BJ (cell line): Measurements from ENCODE around the gene DARS2. TPM values are rescaled to one million over a fixed set of nuclear protein-coding genes. Genes with fewer than 3 reads are reported as not detected.
"Not testable (repeated sequence)": the region's sequence is repeated elsewhere in the genome, so short reads cannot be mapped to it uniquely, and the experiment has no call there.

Source experiments
- CTCF ChIA-PET: fragments of 350-600 bp; formaldehyde crosslinking; extraction: SDS; loops from one replicate; lab custom pipeline; 2021; ENCODE audit warnings: antibody characterized with exemption, inconsistent platforms; lab: Yijun Ruan, JAX
- POLR2A ChIA-PET: fragments of 300-600 bp; sonication (Branson Sonifier 250); formaldehyde crosslinking; extraction: SDS; loops from one replicate; lab custom pipeline; 2021; ENCODE audit warnings: antibody characterized with exemption; lab: Charles Lee
- DNase-seq: peaks from one replicate; pipeline ENCODE4 v3.0.0-alpha.2; 2011; ENCODE audit warnings: low read depth
- H3K27me3 ChIP-seq: 2 replicates; pipeline ENCODE4 v1.6.0; 2011; ENCODE audit warnings: low read length; ENCODE audit not compliant: control insufficient read depth, insufficient read depth
- H3K36me3 ChIP-seq: 2 replicates; pipeline ENCODE4 v1.5.1; 2011; ENCODE audit warnings: low read length; ENCODE audit not compliant: control insufficient read depth, insufficient read depth
- H3K4me3 ChIP-seq: 2 replicates; pipeline ENCODE4 v1.5.1; 2011; ENCODE audit warnings: low read depth, mild to moderate bottlenecking, control low read depth, low read length
- polyA plus RNA-seq: library from polyadenylated mRNA; depleted of rRNA; stranded (reverse); fragments of >200 nt; gene quantifications from 2 replicates; pipeline ENCODE4 v1.2.3, GENCODE V29; 2011
- TF ChIP-seq, protein P1 (sequence below): IDR thresholded peaks from 2 replicates; pipeline ENCODE4 v1.5.1; 2011; ENCODE audit warnings: low read depth, mild to moderate bottlenecking, control low read depth, inconsistent platforms, low read length, moderate library complexity; ENCODE audit not compliant: insufficient read depth

DARS2 gene
- polyA plus RNA-seq, 1 experiment: 15.8 TPM

DNA sequence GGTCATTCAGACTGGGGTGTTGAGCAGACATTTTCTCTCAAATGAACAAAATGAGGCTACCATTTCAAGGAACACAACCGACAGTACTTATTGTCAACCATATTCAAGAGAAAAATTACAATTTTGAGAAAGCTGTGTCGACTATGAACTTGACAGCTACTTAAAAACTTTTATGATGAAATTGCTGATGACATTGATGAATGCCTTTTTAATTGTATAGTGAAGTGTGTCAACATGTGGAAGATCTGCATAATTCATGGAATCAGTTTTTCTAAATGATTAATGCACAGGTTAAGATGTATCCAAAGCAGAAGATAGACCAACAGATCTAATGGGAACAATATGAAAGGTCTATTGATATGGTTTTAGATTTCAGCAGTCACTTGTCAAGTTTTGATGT is 34.6 kb upstream of the DARS2 start:
- no peak for DNase-seq
- H3K27me3 ChIP-seq: no peaks in the 10 kb centered on the region
- no peak overlapping the region for H3K4me3 ChIP-seq
- CTCF ChIA-PET: no interaction called here
- POLR2A ChIA-PET: no interaction called here
- H3K36me3 ChIP-seq: peaks cover 1% of the 10 kb centered on the region
- TF ChIP-seq, protein P1, sequence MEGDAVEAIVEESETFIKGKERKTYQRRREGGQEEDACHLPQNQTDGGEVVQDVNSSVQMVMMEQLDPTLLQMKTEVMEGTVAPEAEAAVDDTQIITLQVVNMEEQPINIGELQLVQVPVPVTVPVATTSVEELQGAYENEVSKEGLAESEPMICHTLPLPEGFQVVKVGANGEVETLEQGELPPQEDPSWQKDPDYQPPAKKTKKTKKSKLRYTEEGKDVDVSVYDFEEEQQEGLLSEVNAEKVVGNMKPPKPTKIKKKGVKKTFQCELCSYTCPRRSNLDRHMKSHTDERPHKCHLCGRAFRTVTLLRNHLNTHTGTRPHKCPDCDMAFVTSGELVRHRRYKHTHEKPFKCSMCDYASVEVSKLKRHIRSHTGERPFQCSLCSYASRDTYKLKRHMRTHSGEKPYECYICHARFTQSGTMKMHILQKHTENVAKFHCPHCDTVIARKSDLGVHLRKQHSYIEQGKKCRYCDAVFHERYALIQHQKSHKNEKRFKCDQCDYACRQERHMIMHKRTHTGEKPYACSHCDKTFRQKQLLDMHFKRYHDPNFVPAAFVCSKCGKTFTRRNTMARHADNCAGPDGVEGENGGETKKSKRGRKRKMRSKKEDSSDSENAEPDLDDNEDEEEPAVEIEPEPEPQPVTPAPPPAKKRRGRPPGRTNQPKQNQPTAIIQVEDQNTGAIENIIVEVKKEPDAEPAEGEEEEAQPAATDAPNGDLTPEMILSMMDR: no peak

DNA sequence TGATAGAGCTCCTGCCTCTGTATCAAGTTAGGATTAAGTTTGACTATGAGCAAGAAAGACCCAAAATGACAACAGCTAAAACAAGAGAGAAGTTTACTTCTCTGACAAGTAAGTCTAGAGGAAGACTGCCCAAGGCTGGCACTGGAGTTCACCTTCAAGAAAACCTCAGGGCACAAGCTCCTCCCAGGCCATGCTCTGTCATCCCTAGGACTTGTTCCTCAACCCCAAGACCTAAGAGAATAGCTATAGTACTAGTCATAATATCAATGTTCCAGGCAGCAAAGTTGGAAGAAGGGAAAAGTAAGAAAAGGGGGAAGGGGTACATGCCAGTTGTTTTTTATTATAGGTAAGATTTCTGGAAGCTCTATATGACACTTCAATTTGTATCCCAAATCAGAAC is 26.4 kb upstream of the DARS2 start:
- CTCF ChIA-PET: no interaction called here

DNA sequence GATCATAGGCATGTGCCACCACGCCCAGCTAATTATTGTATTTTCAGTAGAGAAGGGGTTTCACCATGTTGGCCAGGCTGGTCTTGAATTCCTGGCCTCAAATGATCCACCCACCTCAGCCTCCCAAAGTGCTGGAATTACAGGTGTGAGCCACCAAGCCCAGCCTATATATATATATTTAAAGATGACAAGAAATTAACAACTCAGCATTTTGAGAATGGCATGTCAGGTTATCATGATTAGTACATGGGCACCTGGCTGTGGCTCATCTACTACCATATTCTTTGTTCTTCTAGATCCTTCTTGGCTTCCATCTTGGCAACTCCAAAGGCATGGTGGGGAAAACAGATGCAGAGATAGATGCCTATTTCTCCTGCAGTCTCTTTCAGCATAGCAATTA is 24.5 kb upstream of the DARS2 start:
- DNase-seq, H3K4me3 ChIP-seq, H3K27me3 ChIP-seq, H3K36me3 ChIP-seq, POLR2A ChIA-PET, CTCF ChIA-PET: not testable (repeated sequence)

More for the DNA sequence above, 26.4 kb upstream of the DARS2 start:
- Histone ChIP-seq H3K27me3 (no peaks in the 10 kb centered on the region), H3K4me3 (no peak overlapping the region), H3K36me3 (peaks cover 4% of the 10 kb centered on the region)
- DNase-seq: no peak
- POLR2A ChIA-PET: interaction anchor here (0.7 kb wide), 1 partner anchor 307 kb away, joined by 3 read pairs; no protein-coding TSS in a partner anchor
- TF ChIP-seq, protein P1: no peak

DNA sequence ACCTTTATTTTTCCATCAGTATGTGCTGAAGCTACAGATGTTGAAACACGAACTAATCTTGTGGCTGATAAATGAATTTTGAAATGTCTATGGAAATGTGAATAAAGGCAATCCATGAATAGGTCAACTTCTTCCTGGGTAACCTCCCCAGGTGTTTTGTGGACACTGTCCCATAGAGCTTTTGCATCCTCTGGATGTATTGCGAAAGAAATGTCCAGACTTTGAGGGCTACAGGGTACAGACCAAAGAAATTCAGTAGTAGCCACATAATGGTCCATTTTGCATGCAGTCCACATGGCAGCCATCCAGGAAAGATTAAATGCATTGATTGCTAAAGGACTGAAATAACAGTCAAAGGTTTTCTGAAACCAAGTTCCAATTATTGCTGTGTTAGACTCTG is 21.5 kb upstream of the DARS2 start:
- TF ChIP-seq, protein P1: no peak
- ChIA-PET CTCF (no interaction called here), POLR2A (no interaction called here)
- no peak overlapping the region for H3K4me3 ChIP-seq
- no peaks in the 10 kb centered on the region for H3K27me3 ChIP-seq
- H3K36me3 ChIP-seq: peaks cover 4% of the 10 kb centered on the region
- DNase-seq: no peak

DNA sequence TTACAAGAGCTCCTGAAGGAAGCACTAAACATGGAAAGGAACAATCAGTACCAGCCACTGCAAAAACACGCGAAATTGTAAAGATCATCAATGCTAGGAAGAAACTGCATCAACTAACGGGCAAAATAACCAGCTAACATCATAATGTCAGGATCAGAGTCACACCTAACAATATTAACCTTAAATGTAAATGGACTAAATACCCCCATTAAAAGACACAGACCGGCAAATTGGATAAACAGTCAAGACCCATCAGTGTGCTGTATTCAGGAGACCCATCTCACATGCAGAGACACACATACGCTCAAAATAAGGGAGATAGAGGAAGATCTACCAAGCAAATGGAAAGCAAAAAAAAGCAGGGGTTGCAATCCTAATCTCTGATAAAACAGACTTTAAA is 10.8 kb upstream of the DARS2 start:
- H3K36me3 ChIP-seq, DNase-seq, POLR2A ChIA-PET, H3K27me3 ChIP-seq, CTCF ChIA-PET, H3K4me3 ChIP-seq: not testable (repeated sequence)

DNA sequence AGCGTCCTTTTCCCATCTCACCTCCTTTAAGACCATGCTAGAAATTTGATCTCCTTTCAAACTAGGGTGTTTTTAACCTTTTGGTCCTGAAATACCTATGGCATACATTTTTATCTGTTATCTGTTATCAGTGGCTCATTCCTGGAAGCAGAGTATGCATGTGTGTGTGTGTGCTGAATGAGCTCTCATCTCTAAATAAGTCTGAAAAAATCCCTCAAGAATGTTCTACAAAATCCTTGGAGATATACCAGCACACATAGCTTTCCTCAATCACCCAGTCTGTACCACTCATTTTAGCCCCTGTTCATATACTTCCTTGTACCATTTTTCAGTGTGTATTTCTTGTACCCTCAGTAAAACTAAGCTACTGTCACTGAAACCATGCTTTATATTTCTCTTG is 6.0 kb upstream of the DARS2 start:
- POLR2A ChIA-PET: no interaction called here
- Histone ChIP-seq H3K36me3 (no peaks in the 10 kb centered on the region), H3K27me3 (no peaks in the 10 kb centered on the region), H3K4me3 (no peak overlapping the region)
- TF ChIP-seq, protein P1: no peak
- CTCF ChIA-PET: interaction anchor here (0.8 kb wide), 1 partner anchor 1100 kb away, joined by 3 read pairs; no protein-coding TSS in a partner anchor
- no peak for DNase-seq
